GM12878 (cell line): ENCODE results near the gene ANKRD40CL. TPM values are rescaled to one million over a fixed set of nuclear protein-coding genes. Genes with fewer than 3 reads are reported as not detected.

Source experiments
- ATAC-seq: fragments of 200-7000 bp; cut with Tn5 transposase; 3 replicates; pipeline ENCODE4 v1.9.1; 2020; ENCODE audit warnings: mild to moderate bottlenecking, moderate library complexity
- BruUV-seq: library from RNA; stranded (reverse); fragments of 400-500 nt; replicated peaks from 2 replicates; lab custom pipeline; 2021; lab: Mats Ljungman, UMichigan
- CTCF ChIA-PET: fragments of 300-600 bp; sonication (Branson Sonifier 250); formaldehyde crosslinking; extraction: SDS; loops from one replicate; lab custom pipeline; 2021; ENCODE audit warnings: inconsistent platforms; lab: Yijun Ruan, JAX
- POLR2A ChIA-PET: fragments of 350-600 bp; formaldehyde crosslinking; extraction: SDS; loops from one replicate; lab custom pipeline; 2021; ENCODE audit warnings: inconsistent platforms; lab: Charles Lee
- RAD21 ChIA-PET: fragments of 300-600 bp; sonication (Branson Sonifier 250); formaldehyde crosslinking; loops from one replicate; lab custom pipeline; 2023; ENCODE audit warnings: antibody characterized with exemption; ENCODE audit not compliant: unreplicated experiment; lab: Charles Lee
- SMC1A ChIA-PET: fragments of 300-600 bp; sonication (Branson Sonifier 250); formaldehyde crosslinking; loops from one replicate; lab custom pipeline; 2023; ENCODE audit not compliant: unreplicated experiment, uncharacterized antibody; lab: Charles Lee
- DNase-seq: peaks from one replicate; pipeline ENCODE4 v3.0.0-alpha.2; 2011; ENCODE audit warnings: low read depth, low spot score
- FAIRE-seq: peaks from 3 replicates; lab custom pipeline; 2011; peaks lifted over from hg19 to GRCh38; lab: Jason Lieb, UNC
- H2AFZ ChIP-seq: 2 replicates; pipeline ENCODE4 v1.6.0; 2011; ENCODE audit warnings: low read depth, low read length, control low read depth; ENCODE audit not compliant: control insufficient read depth
- H3K27ac ChIP-seq: 2 replicates; pipeline ENCODE4 v1.5.1; 2011; ENCODE audit warnings: control low read depth; ENCODE audit not compliant: control insufficient read depth, insufficient read depth
- H3K27me3 ChIP-seq, 2 experiments: replicated peaks in 1 of 2; 2 replicates each; pipeline versions ENCODE4 v1.6.0 to v1.6.1; 2011; ENCODE audit warnings: low read length in 1 of 2; ENCODE audit not compliant: control insufficient read depth in 2 of 2, insufficient read depth in 2 of 2
- H3K36me3 ChIP-seq, 2 experiments: 2 replicates each; pipeline ENCODE4 v1.5.1; 2011; ENCODE audit warnings: low read length in 1 of 2; ENCODE audit not compliant: control insufficient read depth in 2 of 2, insufficient read depth in 2 of 2
- H3K4me1 ChIP-seq: 2 replicates; pipeline ENCODE4 v1.6.1; 2011; ENCODE audit warnings: mild to moderate bottlenecking, low read length, moderate library complexity, mixed read lengths; ENCODE audit not compliant: control insufficient read depth, insufficient read depth
- H3K4me2 ChIP-seq: 2 replicates; pipeline ENCODE4 v1.6.0; 2011; ENCODE audit warnings: control low read depth; ENCODE audit not compliant: control insufficient read depth, insufficient read depth
- H3K4me3 ChIP-seq: fragments of 200-600 bp; sonication (generic); 2 replicates; pipeline ENCODE4 v1.5.1; 2016
- H3K79me2 ChIP-seq: 2 replicates; pipeline ENCODE4 v1.6.0; 2011; ENCODE audit warnings: low read length; ENCODE audit not compliant: control insufficient read depth, insufficient read depth
- H3K9ac ChIP-seq: 2 replicates; pipeline ENCODE4 v1.8.0; 2011; ENCODE audit warnings: low read length, control low read depth, mixed read lengths; ENCODE audit not compliant: control insufficient read depth, insufficient read depth
- H3K9me3 ChIP-seq: replicated peaks from 3 replicates; pipeline ENCODE4 v1.5.1; 2011; ENCODE audit warnings: mild to moderate bottlenecking, low read length; ENCODE audit not compliant: control insufficient read depth, insufficient read depth
- H4K20me1 ChIP-seq: 2 replicates; pipeline ENCODE4 v1.6.0; 2011; ENCODE audit not compliant: control insufficient read depth, insufficient read depth
- BHLHE40 ChIP-seq, 2 experiments: fragments of 450-650 bp in 1 of 2; IDR thresholded peaks; 2 replicates each; pipeline ENCODE4 v1.6.1; 2011 to 2017; ENCODE audit warnings: low read depth in 2 of 2, borderline replicate concordance in 1 of 2, improper control_type of control experiment in 1 of 2, low read length in 1 of 2, mild to moderate bottlenecking in 1 of 2
- CHD1 ChIP-seq: IDR thresholded peaks from 2 replicates; pipeline ENCODE4 v1.6.1; 2012; ENCODE audit warnings: low read depth, low read length, improper control_type of control experiment
- E2F8 ChIP-seq: fragments of 450-650 bp; IDR thresholded peaks from 2 replicates; pipeline ENCODE4 v1.6.1; 2018; ENCODE audit warnings: mild to moderate bottlenecking, low read depth, moderate library complexity; ENCODE audit not compliant: partially characterized antibody
- IKZF1 ChIP-seq: fragments of 450-650 bp; conservative IDR thresholded peaks from 2 replicates; pipeline ENCODE4 v1.6.1; 2017; ENCODE audit warnings: antibody characterized with exemption, mild to moderate bottlenecking
- MYC ChIP-seq: IDR thresholded peaks from 2 replicates; pipeline ENCODE4 v1.6.1; 2011; ENCODE audit warnings: mild to moderate bottlenecking, low read length, moderate library complexity, inconsistent platforms; ENCODE audit not compliant: insufficient read depth, insufficient replicate concordance, insufficient read length, severe bottlenecking
- PML ChIP-seq: IDR thresholded peaks from 2 replicates; pipeline ENCODE4 v1.6.1; 2012; ENCODE audit warnings: low read length, inconsistent platforms
- POU2F2 ChIP-seq: IDR thresholded peaks from 3 replicates; pipeline ENCODE4 v1.6.1; 2011; ENCODE audit warnings: low read depth, mild to moderate bottlenecking, low read length, borderline replicate concordance
- RAD51 ChIP-seq: fragments of 450-650 bp; IDR thresholded peaks from 2 replicates; pipeline ENCODE4 v1.6.1; 2016; ENCODE audit warnings: moderate library complexity, mild to moderate bottlenecking, inconsistent platforms
- SKIL ChIP-seq: fragments of 450-650 bp; IDR thresholded peaks from 2 replicates; pipeline ENCODE4 v1.6.1; 2017; ENCODE audit warnings: mild to moderate bottlenecking, low read depth, inconsistent platforms; ENCODE audit not compliant: poor library complexity, severe bottlenecking
- SMC3 ChIP-seq: IDR thresholded peaks from 2 replicates; pipeline ENCODE4 v1.6.1; 2011; ENCODE audit warnings: low read length, improper control_type of control experiment, borderline replicate concordance
- ZSCAN29 ChIP-seq: fragments of 450-650 bp; IDR thresholded peaks from 2 replicates; pipeline ENCODE4 v1.6.1; 2017; ENCODE audit warnings: mild to moderate bottlenecking, moderate library complexity
- WGBS: methylation state at CpG from one replicate; pipeline ENCODE4 v1.1.6; 2016; ENCODE audit warnings: low lambda C conversion rate; ENCODE audit not compliant: insufficient replicate concordance, insufficient coverage; ENCODE audit errors: missing lambda C conversion rate; 5-methylcytosine and 5-hydroxymethylcytosine counted together
- in situ Hi-C: fragments of 300-500 bp; cut with MboI; formaldehyde crosslinking; loops from 9 replicates; pipeline ENCODE4 v1.14.3; 2018; ENCODE audit warnings: mixed read lengths
- intact Hi-C: fragments of 100-400 bp; cut with micrococcal nuclease; formaldehyde crosslinking; loops from one replicate; pipeline ENCODE4 v1.14.2; 2022; ENCODE audit not compliant: unreplicated experiment
- polyA plus RNA-seq, 11 experiments: library from polyadenylated mRNA; depleted of rRNA in 4 of 11; unstranded in 6 of 11; stranded (reverse) in 5 of 11; fragments of >200 nt; fragmentation: Nextera tagmentation in 4 of 11; fragmentation: Illumina TruSeq in 1 of 11; extraction: Ambion mirVana in 4 of 11; extraction: Trizol in 1 of 11; gene quantifications; 1 replicate in 1 of 11; 2 replicates in 10 of 11; pipeline versions ENCODE4 v1.2.1 to v1.2.3, GENCODE V29; 2011 to 2016; ENCODE audit warnings: inconsistent platforms in 2 of 11, missing spikeins in 2 of 11, low read depth in 1 of 11
- total RNA-seq, 4 experiments: library from RNA; depleted of rRNA in 3 of 4; stranded (reverse); fragments of >200 nt in 3 of 4; fragmentation: Illumina TruSeq in 1 of 4; extraction: Trizol in 1 of 4; gene quantifications; 2 replicates each; pipeline versions ENCODE4 v1.2.1 to v1.2.3, GENCODE V29; 2013 to 2021
- TF ChIP-seq, protein P1 (sequence below): fragments of 450-650 bp; formaldehyde crosslinking; IDR thresholded peaks from 2 replicates; pipeline ENCODE4 v1.4.0; 2020; ENCODE audit warnings: mild to moderate bottlenecking, moderate library complexity
- TF ChIP-seq, protein P2 (sequence below): IDR thresholded peaks from 2 replicates; pipeline ENCODE4 v1.6.1; 2012; ENCODE audit warnings: low read depth, low read length, improper control_type of control experiment

Gene ANKRD40CL
- total and polyA plus RNA-seq, 10 of the 15 experiments (the other 5 are each of a cell fraction or from before 2014, with no cell fraction given): not detected

- Histone ChIP-seq H3K9ac (peak overlapping the region; percentile 34; the same call in 1 of the 2 replicates), H4K20me1 (peaks cover 4% of the 10 kb centered on the region; the same call in 1 of the 2 replicates), H3K27me3 (no peaks in the 10 kb centered on the region), H3K27ac (no peak overlapping the region), H3K36me3 (peaks cover 0 to 5% of the 10 kb centered on the region in 2 experiments; a peak in 2 of 4 replicates), H3K79me2 (peaks cover 86% of the 10 kb centered on the region), H3K4me1 (no peaks in the 10 kb centered on the region; the same call in 1 of the 2 replicates), H3K4me2 (peak overlapping the region; percentile 57), H3K4me3 (peak overlapping the region; percentile 28), H2AFZ (no peak overlapping the region), H3K9me3 (no peaks in the 10 kb centered on the region)
- no TSS peak for BruUV-seq
- RAD21 ChIA-PET: interaction anchor here (1.2 kb wide), 1 partner anchor 16 kb away, joined by 3 read pairs; no protein-coding TSS in a partner anchor
- no peak for DNase-seq
- CTCF ChIA-PET: interaction anchor here (1.3 kb wide), 1 partner anchor 92 kb away, joined by 3 read pairs; no protein-coding TSS in a partner anchor
- SMC1A ChIA-PET: no interaction called here
- POLR2A ChIA-PET: interaction anchor here (0.7 kb wide), 1 partner anchor 12 kb away, joined by 4 read pairs; no protein-coding TSS in a partner anchor
- WGBS: 23% methylated on average over 3 of the region's 3 CpGs
- FAIRE-seq: no peak
- no peak for ATAC-seq
- intact Hi-C loops (no loop called here), in situ Hi-C loops (no loop called here)
- no peak for TF ChIP-seq IKZF1
- TF ChIP-seq POU2F2: no peak
- no peak for TF ChIP-seq PML
- TF ChIP-seq RAD51: no peak
- no peak for TF ChIP-seq ZSCAN29
- TF ChIP-seq SMC3: no peak
- TF ChIP-seq BHLHE40 (IDR thresholded peaks at IDR 0.05; ENCODE audit: borderline replicate concordance in 1 of 2, low read depth in 2 of 2, low read length in 1 of 2): no peak
- TF ChIP-seq, protein P1, sequence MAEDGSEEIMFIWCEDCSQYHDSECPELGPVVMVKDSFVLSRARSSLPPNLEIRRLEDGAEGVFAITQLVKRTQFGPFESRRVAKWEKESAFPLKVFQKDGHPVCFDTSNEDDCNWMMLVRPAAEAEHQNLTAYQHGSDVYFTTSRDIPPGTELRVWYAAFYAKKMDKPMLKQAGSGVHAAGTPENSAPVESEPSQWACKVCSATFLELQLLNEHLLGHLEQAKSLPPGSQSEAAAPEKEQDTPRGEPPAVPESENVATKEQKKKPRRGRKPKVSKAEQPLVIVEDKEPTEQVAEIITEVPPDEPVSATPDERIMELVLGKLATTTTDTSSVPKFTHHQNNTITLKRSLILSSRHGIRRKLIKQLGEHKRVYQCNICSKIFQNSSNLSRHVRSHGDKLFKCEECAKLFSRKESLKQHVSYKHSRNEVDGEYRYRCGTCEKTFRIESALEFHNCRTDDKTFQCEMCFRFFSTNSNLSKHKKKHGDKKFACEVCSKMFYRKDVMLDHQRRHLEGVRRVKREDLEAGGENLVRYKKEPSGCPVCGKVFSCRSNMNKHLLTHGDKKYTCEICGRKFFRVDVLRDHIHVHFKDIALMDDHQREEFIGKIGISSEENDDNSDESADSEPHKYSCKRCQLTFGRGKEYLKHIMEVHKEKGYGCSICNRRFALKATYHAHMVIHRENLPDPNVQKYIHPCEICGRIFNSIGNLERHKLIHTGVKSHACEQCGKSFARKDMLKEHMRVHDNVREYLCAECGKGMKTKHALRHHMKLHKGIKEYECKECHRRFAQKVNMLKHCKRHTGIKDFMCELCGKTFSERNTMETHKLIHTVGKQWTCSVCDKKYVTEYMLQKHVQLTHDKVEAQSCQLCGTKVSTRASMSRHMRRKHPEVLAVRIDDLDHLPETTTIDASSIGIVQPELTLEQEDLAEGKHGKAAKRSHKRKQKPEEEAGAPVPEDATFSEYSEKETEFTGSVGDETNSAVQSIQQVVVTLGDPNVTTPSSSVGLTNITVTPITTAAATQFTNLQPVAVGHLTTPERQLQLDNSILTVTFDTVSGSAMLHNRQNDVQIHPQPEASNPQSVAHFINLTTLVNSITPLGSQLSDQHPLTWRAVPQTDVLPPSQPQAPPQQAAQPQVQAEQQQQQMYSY (CRISPR knock-in tag): no peak
- no peak for TF ChIP-seq SKIL
- TF ChIP-seq CHD1: no peak
- TF ChIP-seq, protein P2, sequence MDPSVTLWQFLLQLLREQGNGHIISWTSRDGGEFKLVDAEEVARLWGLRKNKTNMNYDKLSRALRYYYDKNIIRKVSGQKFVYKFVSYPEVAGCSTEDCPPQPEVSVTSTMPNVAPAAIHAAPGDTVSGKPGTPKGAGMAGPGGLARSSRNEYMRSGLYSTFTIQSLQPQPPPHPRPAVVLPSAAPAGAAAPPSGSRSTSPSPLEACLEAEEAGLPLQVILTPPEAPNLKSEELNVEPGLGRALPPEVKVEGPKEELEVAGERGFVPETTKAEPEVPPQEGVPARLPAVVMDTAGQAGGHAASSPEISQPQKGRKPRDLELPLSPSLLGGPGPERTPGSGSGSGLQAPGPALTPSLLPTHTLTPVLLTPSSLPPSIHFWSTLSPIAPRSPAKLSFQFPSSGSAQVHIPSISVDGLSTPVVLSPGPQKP: no peak
- no peak for TF ChIP-seq MYC
- no peak for TF ChIP-seq E2F8
Measured at GRCh38 chr17:50722746-50723145, 44.6 kb downstream of the ANKRD40CL start.
